GM18951 (cell line): ENCODE data around the gene PSMA5.
"Not testable (repeated sequence)": the region's sequence is repeated elsewhere in the genome, so short reads cannot be mapped to it uniquely, and the experiment has no call there.

ENCODE experiments used
- POLR2A ChIP-seq: IDR thresholded peaks from 4 replicates; pipeline ENCODE4 v1.6.1; 2011; ENCODE audit warnings: mild to moderate bottlenecking; ENCODE audit not compliant: insufficient read length, insufficient read depth; ENCODE audit errors: extremely low read depth
- in situ Hi-C: fragments of 300-500 bp; cut with MboI; formaldehyde crosslinking; loops from one replicate; pipeline ENCODE4 v1.12.0; 2022; ENCODE audit warnings: low sequenced_read_pairs, mixed read lengths, inconsistent platforms; ENCODE audit not compliant: unreplicated experiment

The PSMA5 gene

GRCh38 chr1:109412551-109412950 lies 13.7 kb downstream of the PSMA5 start:
- no peak for TF ChIP-seq POLR2A
- in situ Hi-C loops: no loop called here

- no peak for TF ChIP-seq POLR2A
- in situ Hi-C loops: loop anchor here (5.0 kb wide), 1 partner anchor 118 kb away; no protein-coding TSS in a partner anchor
Measured at GRCh38 chr1:109404838-109405237, 21.4 kb downstream of the PSMA5 start.

DNA sequence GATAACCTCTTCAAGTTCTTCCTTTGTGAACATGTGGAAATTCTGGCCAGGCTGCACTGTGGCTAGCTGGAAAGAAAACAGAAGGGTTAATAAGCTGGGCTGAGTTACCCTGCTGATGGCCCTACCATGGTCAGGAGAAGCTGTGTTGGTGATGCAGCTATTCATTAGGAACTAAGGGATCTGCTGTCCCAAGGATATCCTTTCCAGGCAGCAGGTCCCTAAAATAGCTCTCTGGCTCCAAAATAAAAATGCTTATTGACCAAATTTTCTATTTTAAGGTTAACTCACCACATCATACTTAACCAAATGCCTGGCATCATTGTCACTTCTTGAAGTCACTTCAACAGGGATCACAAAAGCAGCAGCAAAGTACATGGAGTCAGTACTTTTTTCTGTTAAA lies 24.2 kb downstream of the PSMA5 start:
- in situ Hi-C loops: loop anchor here (5.0 kb wide), 1 partner anchor 115 kb away; no protein-coding TSS in a partner anchor
- TF ChIP-seq POLR2A: no peak

DNA sequence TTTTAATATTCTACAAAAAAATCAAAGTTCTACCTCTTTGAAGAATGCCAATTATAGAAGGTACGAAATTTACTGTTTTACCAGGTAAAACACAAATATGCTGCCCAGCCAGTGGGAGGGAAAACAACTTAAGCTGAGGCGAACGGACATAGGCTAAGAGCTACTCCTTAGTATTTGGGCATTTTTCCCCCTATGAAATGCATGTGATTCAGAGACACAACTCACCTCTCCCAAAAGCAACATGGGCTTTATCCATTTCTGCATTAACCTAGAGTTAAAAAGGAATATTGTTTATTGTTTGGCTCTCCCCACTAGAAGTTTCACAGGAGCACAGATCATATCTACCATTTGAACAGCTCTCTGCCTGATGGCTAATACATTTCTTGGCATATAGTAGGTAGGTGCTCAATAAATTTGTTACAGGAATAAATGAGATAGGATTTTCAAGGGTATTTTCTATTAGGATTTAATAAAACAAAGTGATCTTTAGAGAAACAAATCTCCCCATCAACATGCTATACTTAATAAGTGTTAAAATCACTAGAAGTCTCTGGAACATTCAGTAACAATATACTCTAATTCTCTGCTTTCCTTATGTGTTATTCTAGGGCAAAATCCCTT lies 26.1 kb downstream of the PSMA5 start:
- in situ Hi-C loops: loop anchor here (5.0 kb wide), 1 partner anchor 113 kb away; no protein-coding TSS in a partner anchor
- TF ChIP-seq POLR2A: no peak

DNA sequence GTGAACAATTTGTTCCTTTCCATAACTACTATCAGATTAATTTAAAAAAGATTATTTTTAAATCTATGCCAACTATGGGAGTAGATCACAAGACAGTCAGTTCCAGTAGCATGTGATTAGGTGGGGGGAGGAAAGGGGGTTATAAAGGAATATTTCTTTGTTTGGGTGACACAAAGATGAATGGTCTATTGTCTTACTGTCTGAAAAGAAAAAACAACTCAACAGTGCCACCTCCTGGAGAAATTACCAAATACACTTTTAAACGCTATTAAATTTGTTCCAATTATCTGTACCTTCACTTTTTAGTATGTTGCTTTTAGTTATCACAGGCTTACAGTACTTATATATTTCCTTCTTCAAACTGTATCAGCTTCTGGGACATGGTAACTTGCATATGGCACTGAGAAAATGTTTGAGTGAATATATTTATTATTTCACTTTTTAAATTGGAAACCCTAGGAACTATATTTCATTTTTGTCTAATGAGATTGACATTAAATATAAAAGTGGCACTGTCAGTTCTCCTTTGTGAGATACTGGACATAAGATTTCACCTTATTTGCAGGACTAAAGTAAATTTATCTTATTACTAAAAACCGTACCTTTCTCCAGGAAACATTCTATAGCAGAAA lies 26.8 kb downstream of the PSMA5 start:
- in situ Hi-C loops: no loop called here
- TF ChIP-seq POLR2A: no peak

DNA sequence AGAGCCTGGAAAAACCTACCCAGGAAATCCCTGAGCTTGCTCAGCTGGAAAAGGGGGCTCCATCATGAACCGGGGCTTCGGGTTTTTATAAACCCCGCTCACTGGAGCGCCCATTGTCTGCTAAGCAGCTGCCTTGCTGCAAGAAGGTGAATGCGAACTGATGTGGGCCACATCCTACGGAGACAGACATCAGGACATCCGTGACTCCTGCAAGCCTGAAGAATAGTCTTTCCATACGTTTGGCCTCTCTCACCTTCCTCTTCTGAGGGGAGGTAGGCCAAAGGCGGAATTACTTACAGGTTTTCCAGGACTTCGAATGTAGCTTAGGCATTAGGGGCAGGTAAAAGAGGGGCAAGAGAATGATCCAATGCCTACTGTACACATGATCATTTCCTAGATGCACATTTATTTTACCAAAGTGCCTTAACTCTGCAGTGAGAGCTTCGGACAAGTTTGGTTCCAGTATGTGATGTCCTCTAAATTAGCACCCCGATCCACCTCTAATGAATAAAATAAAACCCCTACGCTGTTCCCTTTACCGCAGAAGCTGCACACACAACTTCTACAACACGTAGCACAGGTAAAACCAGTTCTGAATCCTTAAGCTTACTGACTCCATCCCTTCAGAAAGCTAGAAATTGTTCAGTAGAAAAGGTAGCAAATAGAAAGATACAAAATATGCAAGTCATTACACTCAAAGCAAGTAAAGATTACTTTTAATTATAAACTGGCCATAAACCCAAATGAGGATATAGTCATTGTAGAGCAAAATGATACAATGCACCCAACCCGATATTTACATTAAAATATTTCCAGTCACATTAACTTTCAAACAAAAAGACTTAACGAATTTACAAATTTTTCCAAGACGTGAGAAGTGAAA lies 27.7 kb downstream of the PSMA5 start:
- no peak for TF ChIP-seq POLR2A
- in situ Hi-C loops: no loop called here

DNA sequence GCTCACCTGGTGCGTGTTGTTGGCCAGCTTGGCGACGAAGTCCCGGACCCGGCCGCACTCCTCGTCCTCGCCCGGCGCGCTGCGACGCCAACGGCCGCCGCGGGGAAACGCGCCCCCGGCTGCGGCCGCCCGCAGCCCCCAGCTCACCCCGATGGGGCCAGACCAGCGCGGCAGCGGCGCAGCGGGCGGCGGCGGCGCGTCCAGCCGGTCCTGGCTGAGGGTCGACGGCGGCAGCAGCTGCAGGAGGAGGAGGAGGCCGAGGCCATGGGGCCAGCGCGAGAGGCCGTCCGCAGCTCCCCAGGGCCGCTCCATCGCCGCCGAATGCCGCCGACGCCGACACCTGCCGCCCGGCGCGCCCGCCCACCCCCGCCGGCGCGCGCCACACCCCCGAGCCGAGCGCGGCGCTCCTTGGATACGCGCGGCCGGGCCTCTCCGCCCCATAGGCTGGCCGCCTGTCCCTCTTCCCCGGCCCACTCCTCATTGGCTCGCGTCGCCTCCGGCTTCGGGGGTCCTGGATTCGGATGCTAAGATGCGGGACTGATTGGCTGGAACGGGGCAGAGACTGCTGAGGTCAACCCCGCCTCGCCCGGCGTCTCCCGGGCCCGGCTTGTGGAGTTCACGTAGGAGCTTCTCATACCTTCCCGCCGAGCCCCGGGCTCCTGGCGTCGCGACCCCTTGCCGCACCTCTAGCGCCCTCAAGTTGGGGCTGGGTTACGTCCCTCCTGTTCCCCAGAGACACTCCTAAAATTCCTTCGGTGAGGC lies 28.5 kb downstream of the PSMA5 start, which contains the start of gene SORT1:
SORT1 (minus strand) TSS at position 338 of the 762 bp plus-strand sequence; CDS start at position 312, 26 bp downstream.
- TF ChIP-seq POLR2A: no peak
- in situ Hi-C loops: no loop called here

GRCh38 chr1:109396871-109397580 lies 29.2 kb downstream of the PSMA5 start:
- no peak for TF ChIP-seq POLR2A
- in situ Hi-C loops: no loop called here

DNA sequence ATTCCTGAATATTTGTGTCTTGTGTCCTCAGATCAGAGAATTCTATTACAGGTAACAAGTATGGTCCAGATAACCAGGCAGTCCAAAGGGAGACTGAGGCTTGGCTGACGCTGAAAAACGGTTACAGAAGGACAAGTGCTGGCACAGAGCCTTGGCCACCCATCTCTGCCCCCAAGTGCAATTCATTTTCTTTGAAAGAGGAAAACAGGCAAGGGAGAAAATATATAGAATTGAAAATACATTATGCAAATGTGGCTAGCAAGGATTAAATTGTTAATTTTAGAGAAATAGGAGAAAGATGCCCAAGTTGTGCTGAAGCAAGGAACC lies 29.8 kb downstream of the PSMA5 start:
- TF ChIP-seq POLR2A: no peak

GRCh38 chr1:109395602-109396512 lies 30.4 kb downstream of the PSMA5 start:
- no peak for TF ChIP-seq POLR2A
- in situ Hi-C loops: no loop called here

More for the DNA sequence above, 29.8 kb downstream of the PSMA5 start:
- in situ Hi-C loops: no loop called here

DNA sequence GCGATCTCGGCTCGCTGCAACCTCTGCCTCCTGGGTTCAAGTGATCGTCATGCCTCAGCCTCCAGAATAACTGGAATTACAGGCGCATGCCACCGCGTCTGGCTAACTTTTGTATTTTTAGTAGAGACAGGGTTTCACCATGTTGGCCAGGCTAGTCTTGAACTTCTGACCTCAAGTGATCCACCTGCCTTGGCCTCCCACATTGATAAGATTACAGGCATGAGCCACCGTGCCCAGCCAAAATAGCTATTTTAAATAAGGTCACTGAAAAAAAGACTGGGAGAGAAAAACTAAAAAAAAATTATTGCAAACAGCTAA lies 31.0 kb downstream of the PSMA5 start:
- in situ Hi-C loops: not testable (repeated sequence)
